Neural cell (in vitro differentiated cells): ENCODE results near the gene NLN. TPM values are rescaled to one million over a fixed set of nuclear protein-coding genes. Genes with fewer than 3 reads are reported as not detected.

ENCODE experiments used
- H2AFZ ChIP-seq: fragments of 200-600, 300-800 bp; sonication (generic), shearing (Covaris generic); 2 replicates; pipeline ENCODE4 v1.6.0; 2014; ENCODE audit warnings: low read depth, mild to moderate bottlenecking, antibody characterized with exemption, low read length, moderate library complexity
- H3F3A ChIP-seq: fragments of 200-600 bp; shearing (Covaris generic); 2 replicates; pipeline ENCODE4 v1.6.1; 2016; ENCODE audit warnings: mild to moderate bottlenecking, moderate library complexity, mixed read lengths, antibody characterized with exemption, low read length; ENCODE audit not compliant: insufficient read depth, poor library complexity, severe bottlenecking
- H3K27ac ChIP-seq: fragments of 200-600, 300-800 bp; sonication (generic), shearing (Covaris generic); 2 replicates; pipeline ENCODE4 v1.5.1; 2014; ENCODE audit warnings: mild to moderate bottlenecking, low read length, moderate library complexity
- H3K27me3 ChIP-seq: fragments of 300-800, 200-600 bp; sonication (generic), shearing (Covaris generic); 2 replicates; pipeline ENCODE4 v1.6.0; 2014; ENCODE audit warnings: mild to moderate bottlenecking, low read depth, low read length, moderate library complexity; ENCODE audit not compliant: insufficient read depth
- H3K36me3 ChIP-seq: fragments of 300-800, 200-600 bp; sonication (generic), shearing (Covaris generic); 2 replicates; pipeline ENCODE4 v1.5.1; 2014; ENCODE audit warnings: mild to moderate bottlenecking, antibody characterized with exemption, low read length, moderate library complexity; ENCODE audit not compliant: insufficient read depth
- H3K4me2 ChIP-seq: fragments of 300-800, 200-600 bp; sonication (generic), shearing (Covaris generic); 2 replicates; pipeline ENCODE4 v1.6.0; 2014; ENCODE audit warnings: mild to moderate bottlenecking, low read length
- H3K4me3 ChIP-seq: fragments of 300-800, 200-600 bp; sonication (generic), shearing (Covaris generic); 2 replicates; pipeline ENCODE4 v1.5.1; 2014; ENCODE audit warnings: mild to moderate bottlenecking, low read length, moderate library complexity
- H3K79me2 ChIP-seq: fragments of 200-600 bp; shearing (Covaris generic); replicated peaks from 2 replicates; pipeline ENCODE4 v1.6.0; 2014; ENCODE audit warnings: mild to moderate bottlenecking, low read length, moderate library complexity; ENCODE audit not compliant: insufficient read depth
- H3K9ac ChIP-seq: fragments of 300-800, 200-600 bp; sonication (generic), shearing (Covaris generic); 2 replicates; pipeline ENCODE4 v1.6.1; 2016; ENCODE audit warnings: mild to moderate bottlenecking, low read length, mixed read lengths
- H3K9me2 ChIP-seq: fragments of 200-600 bp; shearing (Covaris generic); 2 replicates; pipeline ENCODE4 v1.6.1; 2016; ENCODE audit warnings: mild to moderate bottlenecking, low read length, mixed read lengths; ENCODE audit not compliant: insufficient read depth
- H3K9me3 ChIP-seq: fragments of 200-600, 300-800 bp; sonication (generic), shearing (Covaris generic); 2 replicates; pipeline ENCODE4 v1.6.1; 2016; ENCODE audit warnings: mild to moderate bottlenecking, mixed run types, low read length, moderate library complexity, mixed read lengths
- H4K20me1 ChIP-seq: fragments of 200-600 bp; shearing (Covaris generic); 2 replicates; pipeline ENCODE4 v1.6.1; 2016; ENCODE audit warnings: mild to moderate bottlenecking, mixed run types; ENCODE audit not compliant: insufficient read depth
- CTCF ChIP-seq: fragments of 450-650 bp; IDR thresholded peaks from 2 replicates; pipeline ENCODE4 v1.5.1; 2014; ENCODE audit warnings: antibody characterized with exemption, mild to moderate bottlenecking, moderate library complexity; ENCODE audit not compliant: poor library complexity, severe bottlenecking
- EP300 ChIP-seq: fragments of 450-650 bp; conservative IDR thresholded peaks from 2 replicates; pipeline ENCODE4 v1.6.1; 2014; ENCODE audit warnings: antibody characterized with exemption, mild to moderate bottlenecking, moderate library complexity; ENCODE audit not compliant: poor library complexity, severe bottlenecking
- EZH2 ChIP-seq: fragments of 200-600, 300-800 bp; shearing (Covaris generic), sonication (generic); IDR thresholded peaks from 2 replicates; pipeline ENCODE4 v1.6.1; 2014; ENCODE audit warnings: antibody characterized with exemption, low read length, borderline replicate concordance, mild to moderate bottlenecking; ENCODE audit not compliant: insufficient read depth, poor library complexity, severe bottlenecking
- MXI1 ChIP-seq: fragments of 450-650 bp; conservative IDR thresholded peaks from 2 replicates; pipeline ENCODE4 v1.6.1; 2014; ENCODE audit warnings: antibody characterized with exemption, mild to moderate bottlenecking; ENCODE audit not compliant: poor library complexity, severe bottlenecking
- POLR2AphosphoS5 ChIP-seq: IDR thresholded peaks from 2 replicates; pipeline ENCODE4 v1.6.1; 2012
- RAD21 ChIP-seq: fragments of 450-650 bp; conservative IDR thresholded peaks from 2 replicates; pipeline ENCODE4 v1.6.1; 2014; ENCODE audit warnings: antibody characterized with exemption, mild to moderate bottlenecking, moderate library complexity
- REST ChIP-seq: IDR thresholded peaks from 2 replicates; pipeline ENCODE4 v1.6.1; 2012; ENCODE audit warnings: borderline replicate concordance
- SMC3 ChIP-seq: fragments of 450-650 bp; conservative IDR thresholded peaks from 2 replicates; pipeline ENCODE4 v1.6.1; 2014; ENCODE audit warnings: antibody characterized with exemption, mild to moderate bottlenecking, moderate library complexity; ENCODE audit not compliant: poor library complexity
- TAF1 ChIP-seq: IDR thresholded peaks from 2 replicates; pipeline ENCODE4 v1.6.1; 2012; ENCODE audit warnings: low read depth
- polyA plus RNA-seq: library from polyadenylated mRNA; depleted of rRNA; stranded (reverse); fragments of >200 nt; gene quantifications from 2 replicates; pipeline ENCODE4 v1.2.3, GENCODE V29; 2014

The NLN gene
- polyA plus RNA-seq, 1 donor from 2014 or later, result 18.7 TPM

GRCh38 chr5:65753189-65753588, 31.2 kb downstream of the NLN start:
- Histone ChIP-seq H4K20me1 (no peaks in the 10 kb centered on the region), H3K9me3 (no peaks in the 10 kb centered on the region), H3K9me2 (no peaks in the 10 kb centered on the region), H3K4me3 (no peak overlapping the region), H3K27ac (no peak overlapping the region), H2AFZ (no peak overlapping the region), H3K4me2 (no peak overlapping the region), H3K9ac (no peak overlapping the region), H3K79me2 (peaks cover 4% of the 10 kb centered on the region), H3K36me3 (no peaks in the 10 kb centered on the region), H3K27me3 (no peaks in the 10 kb centered on the region), H3F3A (no peaks in the 10 kb centered on the region)
- TF ChIP-seq EZH2 (no peak), EP300 (no peak), SMC3 (no peak), TAF1 (no peak), CTCF (no peak), REST (no peak)

- no peaks in the 10 kb centered on the region for H3K9me2 ChIP-seq
- H3K4me2 ChIP-seq, result no peak overlapping the region
- no peaks in the 10 kb centered on the region for H4K20me1 ChIP-seq
- H3K4me3 ChIP-seq, result no peak overlapping the region
- H3K27ac ChIP-seq, result no peak overlapping the region
- H3F3A ChIP-seq, result no peaks in the 10 kb centered on the region
- no peaks in the 10 kb centered on the region for H3K79me2 ChIP-seq
- H3K36me3 ChIP-seq, result peaks cover 10% of the 10 kb centered on the region
- no peak for TF ChIP-seq RAD21
- no peak for TF ChIP-seq SMC3
- no peak for TF ChIP-seq EP300
- TF ChIP-seq EZH2, result no peak
- no peak for TF ChIP-seq CTCF
- no peak for TF ChIP-seq MXI1
- no peak for TF ChIP-seq REST
- no peak for TF ChIP-seq POLR2AphosphoS5
- TF ChIP-seq TAF1, result no peak
- no peaks in the 10 kb centered on the region for H3K27me3 ChIP-seq
- no peak overlapping the region for H3K9ac ChIP-seq
- H3K9me3 ChIP-seq, result no peaks in the 10 kb centered on the region
- no peak overlapping the region for H2AFZ ChIP-seq
Measured at GRCh38 chr5:65758546-65759144, 36.6 kb downstream of the NLN start.
